ENCODE data around the gene ITGB3BP.

DNA sequence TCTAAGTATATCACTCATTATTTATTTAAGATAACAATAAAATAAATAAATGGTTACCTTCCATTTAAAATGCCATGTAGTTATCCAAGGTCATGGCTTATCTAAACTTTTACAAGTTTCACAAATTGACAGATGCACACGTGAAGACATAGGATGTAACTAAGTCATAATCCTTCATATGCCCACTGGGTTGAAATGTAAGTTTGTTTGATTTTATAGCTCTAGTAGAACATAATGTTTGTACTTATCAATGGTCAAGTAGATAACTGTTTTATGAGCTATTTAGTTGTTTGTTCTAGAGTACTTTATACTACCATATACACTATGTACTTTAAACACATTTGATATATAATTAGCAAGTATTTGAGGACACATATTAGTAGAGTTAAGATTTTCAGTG, 43.0 kb downstream of the ITGB3BP start:
- TF ChIP-seq, protein P1, sequence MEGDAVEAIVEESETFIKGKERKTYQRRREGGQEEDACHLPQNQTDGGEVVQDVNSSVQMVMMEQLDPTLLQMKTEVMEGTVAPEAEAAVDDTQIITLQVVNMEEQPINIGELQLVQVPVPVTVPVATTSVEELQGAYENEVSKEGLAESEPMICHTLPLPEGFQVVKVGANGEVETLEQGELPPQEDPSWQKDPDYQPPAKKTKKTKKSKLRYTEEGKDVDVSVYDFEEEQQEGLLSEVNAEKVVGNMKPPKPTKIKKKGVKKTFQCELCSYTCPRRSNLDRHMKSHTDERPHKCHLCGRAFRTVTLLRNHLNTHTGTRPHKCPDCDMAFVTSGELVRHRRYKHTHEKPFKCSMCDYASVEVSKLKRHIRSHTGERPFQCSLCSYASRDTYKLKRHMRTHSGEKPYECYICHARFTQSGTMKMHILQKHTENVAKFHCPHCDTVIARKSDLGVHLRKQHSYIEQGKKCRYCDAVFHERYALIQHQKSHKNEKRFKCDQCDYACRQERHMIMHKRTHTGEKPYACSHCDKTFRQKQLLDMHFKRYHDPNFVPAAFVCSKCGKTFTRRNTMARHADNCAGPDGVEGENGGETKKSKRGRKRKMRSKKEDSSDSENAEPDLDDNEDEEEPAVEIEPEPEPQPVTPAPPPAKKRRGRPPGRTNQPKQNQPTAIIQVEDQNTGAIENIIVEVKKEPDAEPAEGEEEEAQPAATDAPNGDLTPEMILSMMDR (IDR thresholded peaks at IDR 0.05), result no peak
- no peak for TF ChIP-seq POLR2A (IDR thresholded peaks at IDR 0.05)
